ENCODE data around the gene ANKRD18A.

The ANKRD18A gene

GRCh38 chr9:38620483-38621433 is at the start of gene ANKRD18A:
TSS of gene ANKRD18A (minus strand) at chr9:38620596. CDS start at chr9:38620285, 311 bp downstream.
- DNase-seq (ENCODE audit: low read depth): peak; percentile 57

- DNase-seq (ENCODE audit: low read depth): no peak
These were observed 48.5 kb upstream of the ANKRD18A start for GRCh38 chr9:38668791-38669466.

GRCh38 chr9:38662763-38663593 is 42.6 kb upstream of the ANKRD18A start:
- DNase-seq (ENCODE audit: low read depth): peak; percentile 15

- DNase-seq (ENCODE audit: low read depth): no peak
These were observed 39.1 kb upstream of the ANKRD18A start for GRCh38 chr9:38659538-38659937.

- no peak for DNase-seq (ENCODE audit: low read depth)
These were observed 36.5 kb upstream of the ANKRD18A start for GRCh38 chr9:38656896-38657295.

GRCh38 chr9:38652486-38652885 is 32.1 kb upstream of the ANKRD18A start:
- DNase-seq (ENCODE audit: low read depth): no peak

GRCh38 chr9:38652044-38652443 is 31.6 kb upstream of the ANKRD18A start:
- no peak for DNase-seq (ENCODE audit: low read depth)

GRCh38 chr9:38651400-38652042 is 31.1 kb upstream of the ANKRD18A start:
- DNase-seq (ENCODE audit: low read depth): no peak

GRCh38 chr9:38650564-38650963 is 30.2 kb upstream of the ANKRD18A start:
- no peak for DNase-seq (ENCODE audit: low read depth)

GRCh38 chr9:38649731-38650363 is 29.5 kb upstream of the ANKRD18A start:
- DNase-seq (ENCODE audit: low read depth): no peak

GRCh38 chr9:38644601-38645000 is 24.2 kb upstream of the ANKRD18A start:
- no peak for DNase-seq (ENCODE audit: low read depth)

GRCh38 chr9:38643815-38644173 is 23.4 kb upstream of the ANKRD18A start:
- DNase-seq (ENCODE audit: low read depth): no peak

GRCh38 chr9:38642951-38643814 is 22.8 kb upstream of the ANKRD18A start:
- no peak for DNase-seq (ENCODE audit: low read depth)

GRCh38 chr9:38641985-38642864 is 21.8 kb upstream of the ANKRD18A start:
- DNase-seq (ENCODE audit: low read depth): peak; percentile 60

- no peak for DNase-seq (ENCODE audit: low read depth)
These were observed 20.7 kb upstream of the ANKRD18A start for GRCh38 chr9:38641142-38641541.

- DNase-seq (ENCODE audit: low read depth): no peak
These were observed 19.2 kb upstream of the ANKRD18A start for GRCh38 chr9:38639577-38639940.

GRCh38 chr9:38638881-38639576 is 18.6 kb upstream of the ANKRD18A start:
- DNase-seq (ENCODE audit: low read depth): no peak

GRCh38 chr9:38634315-38634714 is 13.9 kb upstream of the ANKRD18A start:
- DNase-seq (ENCODE audit: low read depth): no peak

GRCh38 chr9:38629511-38629910 is 9.1 kb upstream of the ANKRD18A start:
- DNase-seq (ENCODE audit: low read depth): no peak

Data from EH (cell line).